Measurements from ENCODE around the gene COL11A2.

The COL11A2 gene

DNA sequence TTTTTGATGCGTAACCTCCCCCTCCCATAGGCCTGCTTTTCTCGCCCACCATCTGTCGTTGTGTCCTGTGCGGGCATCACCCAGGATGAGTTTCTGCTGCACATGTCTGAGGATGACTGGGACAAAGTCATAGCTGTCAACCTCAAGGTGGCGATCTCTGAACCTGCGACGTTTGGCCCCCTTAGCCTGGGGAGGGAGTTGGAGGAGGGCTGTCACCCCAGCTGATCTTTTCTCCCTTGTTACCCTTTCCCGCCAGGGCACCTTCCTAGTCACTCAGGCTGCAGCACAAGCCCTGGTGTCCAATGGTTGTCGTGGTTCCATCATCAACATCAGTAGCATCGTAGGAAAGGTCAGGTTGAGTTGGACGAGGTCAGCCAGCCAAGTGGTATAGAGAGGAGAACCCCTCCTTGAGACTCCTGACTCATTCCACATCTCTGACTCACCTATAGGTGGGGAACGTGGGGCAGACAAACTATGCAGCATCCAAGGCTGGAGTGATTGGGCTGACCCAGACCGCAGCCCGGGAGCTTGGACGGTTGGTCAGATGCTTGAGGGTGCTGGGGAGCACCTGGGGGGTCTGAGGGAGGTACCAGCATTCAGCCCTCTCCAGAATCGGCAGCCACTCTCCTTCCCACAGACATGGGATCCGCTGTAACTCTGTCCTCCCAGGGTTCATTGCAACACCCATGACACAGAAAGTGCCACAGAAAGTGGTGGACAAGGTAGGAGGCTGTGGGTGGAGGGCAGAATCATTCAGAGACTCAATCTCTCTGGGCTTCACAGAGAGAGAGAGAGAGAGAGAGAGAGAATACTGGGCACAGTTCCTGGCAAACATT lies 13.1 kb upstream of the COL11A2 start:
- H3K9me3 ChIP-seq (ENCODE audit: control insufficient read depth, insufficient read depth, low read length), result no peaks in the 10 kb centered on the region
- H3K4me3 ChIP-seq (ENCODE audit: low read depth, low read length), result peak overlapping the region; percentile 79
- peak overlapping the region; percentile 73 for H3K9ac ChIP-seq (ENCODE audit: low read depth, low read length)
- peaks cover 45% of the 10 kb centered on the region for H3K27me3 ChIP-seq (ENCODE audit: control insufficient read depth, insufficient read depth, low read length)
- peaks cover 29% of the 10 kb centered on the region for H3K36me3 ChIP-seq (ENCODE audit: control insufficient read depth, insufficient read depth, low read length)
- H3K4me1 ChIP-seq (ENCODE audit: control insufficient read depth, insufficient read depth, low read length), result peaks cover 19% of the 10 kb centered on the region

DNA sequence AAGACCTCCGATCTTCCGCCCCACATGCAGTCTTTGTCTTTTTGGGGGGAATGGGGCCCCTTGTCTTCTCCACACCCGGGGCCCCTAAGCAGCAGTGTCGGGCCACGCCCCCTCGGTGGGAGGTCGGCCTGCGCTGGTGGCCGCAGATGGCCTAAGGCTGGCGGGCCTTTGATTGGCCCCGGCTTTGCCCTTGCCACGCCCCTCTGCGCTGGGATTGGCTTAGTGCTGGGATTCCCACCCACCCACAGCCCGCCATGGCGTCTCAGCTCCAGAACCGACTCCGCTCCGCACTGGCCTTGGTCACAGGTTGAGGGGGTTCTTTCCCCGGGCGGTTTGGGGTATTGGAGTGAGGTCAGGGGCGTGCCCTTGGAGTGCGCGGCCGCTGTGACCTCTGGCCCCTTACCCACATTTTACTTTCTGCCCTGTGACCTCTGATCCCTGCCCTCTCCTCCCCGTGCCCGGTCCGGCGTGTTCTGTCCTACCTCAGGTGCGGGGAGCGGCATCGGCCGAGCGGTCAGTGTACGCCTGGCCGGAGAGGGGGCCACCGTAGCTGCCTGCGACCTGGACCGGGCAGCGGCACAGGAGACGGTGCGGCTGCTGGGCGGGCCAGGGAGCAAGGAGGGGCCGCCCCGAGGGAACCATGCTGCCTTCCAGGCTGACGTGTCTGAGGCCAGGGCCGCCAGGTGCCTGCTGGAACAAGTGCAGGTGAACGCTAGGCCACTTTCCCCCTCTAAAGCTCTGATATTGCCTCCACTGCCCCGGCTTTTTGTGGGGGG lies 12.3 kb upstream of the COL11A2 start, which contains the start of gene HSD17B8:
HSD17B8 (plus strand) TSS at position 241 of the 776 bp plus-strand sequence; CDS start at position 255, 14 bp downstream.
- peak within 1 kb of the TSS; percentile 79 for H3K4me3 ChIP-seq (ENCODE audit: low read depth, low read length)
- peaks cover 25% of the 10 kb centered on the region for H3K36me3 ChIP-seq (ENCODE audit: control insufficient read depth, insufficient read depth, low read length)
- no peaks in the 10 kb centered on the region for H3K9me3 ChIP-seq (ENCODE audit: control insufficient read depth, insufficient read depth, low read length)
- peaks cover 19% of the 10 kb centered on the region for H3K4me1 ChIP-seq (ENCODE audit: control insufficient read depth, insufficient read depth, low read length)
- H3K9ac ChIP-seq (ENCODE audit: low read depth, low read length), result peak within 1 kb of the TSS; percentile 73
- H3K27me3 ChIP-seq (ENCODE audit: control insufficient read depth, insufficient read depth, low read length), result peaks cover 37% of the 10 kb centered on the region

DNA sequence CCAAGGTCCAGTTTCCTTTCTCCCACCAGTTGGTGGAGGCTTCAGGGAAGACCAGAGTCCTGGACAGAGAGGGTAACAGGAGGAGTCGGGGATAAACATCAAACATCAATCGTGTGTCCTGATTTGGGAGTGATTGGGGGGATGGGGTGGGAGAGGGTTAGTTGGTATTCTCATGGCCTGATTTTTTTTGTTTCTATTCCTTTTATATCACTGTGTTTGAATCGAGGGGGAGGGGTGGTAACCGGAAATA lies 11.8 kb upstream of the COL11A2 start:
- Histone ChIP-seq H3K36me3 (ENCODE audit: control insufficient read depth, insufficient read depth, low read length) (peaks cover 25% of the 10 kb centered on the region), H3K9me3 (ENCODE audit: control insufficient read depth, insufficient read depth, low read length) (no peaks in the 10 kb centered on the region), H3K9ac (ENCODE audit: low read depth, low read length) (no peak overlapping the region), H3K27me3 (ENCODE audit: control insufficient read depth, insufficient read depth, low read length) (peaks cover 31% of the 10 kb centered on the region), H3K4me3 (ENCODE audit: low read depth, low read length) (peak overlapping the region; percentile 23), H3K4me1 (ENCODE audit: control insufficient read depth, insufficient read depth, low read length) (peaks cover 19% of the 10 kb centered on the region)

DNA sequence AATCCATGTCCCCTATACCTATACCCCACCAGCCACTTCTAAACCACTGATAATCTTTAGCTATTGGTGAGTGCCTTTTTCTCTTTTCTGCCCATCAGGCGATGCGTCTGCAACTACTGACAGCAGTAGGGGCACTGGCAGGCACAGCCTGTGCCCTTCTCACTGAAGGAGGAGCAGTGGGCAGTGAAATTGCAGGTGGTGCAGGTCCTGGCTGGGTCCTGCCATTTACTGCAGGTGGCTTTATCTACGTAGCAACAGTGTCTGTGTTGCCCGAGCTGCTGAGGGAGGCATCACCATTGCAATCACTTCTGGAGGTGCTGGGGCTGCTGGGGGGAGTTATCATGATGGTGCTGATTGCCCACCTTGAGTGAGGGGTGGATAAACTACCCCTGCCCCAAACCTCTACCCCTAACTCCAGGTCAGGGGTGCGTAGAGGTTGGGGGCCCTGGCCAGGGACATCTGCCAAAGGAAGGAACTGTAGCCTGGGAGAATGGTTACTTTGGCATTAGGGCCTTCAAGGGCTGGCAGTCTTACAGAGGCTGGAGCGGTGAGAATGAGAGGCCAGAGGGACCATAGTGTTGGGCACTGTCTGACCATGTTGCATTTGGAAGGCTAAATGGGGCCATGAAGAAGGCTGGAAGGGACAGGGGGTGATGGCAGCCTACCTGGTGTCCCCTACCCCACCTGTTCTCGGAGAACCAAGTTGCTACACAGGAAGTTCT lies 11.3 kb upstream of the COL11A2 start:
- Histone ChIP-seq H3K4me3 (ENCODE audit: low read depth, low read length) (peak overlapping the region; percentile 23), H3K36me3 (ENCODE audit: control insufficient read depth, insufficient read depth, low read length) (peaks cover 25% of the 10 kb centered on the region), H3K4me1 (ENCODE audit: control insufficient read depth, insufficient read depth, low read length) (peaks cover 16% of the 10 kb centered on the region), H3K9ac (ENCODE audit: low read depth, low read length) (no peak overlapping the region), H3K27me3 (ENCODE audit: control insufficient read depth, insufficient read depth, low read length) (peaks cover 28% of the 10 kb centered on the region), H3K9me3 (ENCODE audit: control insufficient read depth, insufficient read depth, low read length) (no peaks in the 10 kb centered on the region)

DNA sequence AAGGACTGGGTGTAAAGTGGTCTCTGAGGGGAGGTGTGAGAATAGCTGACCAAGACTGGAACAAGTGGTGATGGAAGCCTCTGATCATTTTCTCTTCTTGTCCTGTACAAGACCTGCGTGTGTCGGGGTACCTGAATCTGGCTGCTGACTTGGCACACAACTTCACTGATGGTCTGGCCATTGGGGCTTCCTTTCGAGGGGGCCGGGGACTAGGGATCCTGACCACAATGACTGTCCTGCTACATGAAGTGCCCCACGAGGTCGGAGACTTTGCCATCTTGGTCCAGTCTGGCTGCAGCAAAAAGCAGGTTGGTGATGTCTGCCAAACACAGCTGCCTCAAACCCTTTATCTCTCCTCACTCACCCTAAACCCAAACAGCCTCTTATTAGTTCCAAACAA lies 10.5 kb upstream of the COL11A2 start:
- Histone ChIP-seq H3K4me3 (ENCODE audit: low read depth, low read length) (no peak overlapping the region), H3K27me3 (ENCODE audit: control insufficient read depth, insufficient read depth, low read length) (peaks cover 26% of the 10 kb centered on the region), H3K9ac (ENCODE audit: low read depth, low read length) (no peak overlapping the region), H3K4me1 (ENCODE audit: control insufficient read depth, insufficient read depth, low read length) (peaks cover 19% of the 10 kb centered on the region), H3K36me3 (ENCODE audit: control insufficient read depth, insufficient read depth, low read length) (peaks cover 25% of the 10 kb centered on the region), H3K9me3 (ENCODE audit: control insufficient read depth, insufficient read depth, low read length) (no peaks in the 10 kb centered on the region)

DNA sequence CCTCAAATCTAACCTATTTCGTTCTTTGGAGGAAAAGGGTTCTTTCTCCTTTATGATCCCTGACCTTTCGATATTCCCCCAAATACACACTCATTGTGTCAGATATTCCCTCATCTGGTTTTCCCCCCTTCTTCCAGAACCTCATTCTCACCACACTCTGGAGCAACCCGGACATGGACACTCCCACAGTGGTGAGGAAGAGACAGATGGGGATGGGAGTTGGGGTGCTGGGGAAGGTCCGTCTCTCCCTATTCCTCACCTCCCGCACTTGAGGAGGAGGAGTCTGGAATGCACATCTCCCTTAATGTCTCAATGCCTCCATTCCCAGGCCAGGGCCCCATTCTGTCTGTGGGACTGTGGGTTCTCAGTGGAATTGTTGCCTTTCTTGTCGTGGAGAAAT lies 9.7 kb upstream of the COL11A2 start:
- peaks cover 24% of the 10 kb centered on the region for H3K4me1 ChIP-seq (ENCODE audit: control insufficient read depth, insufficient read depth, low read length)
- peaks cover 20% of the 10 kb centered on the region for H3K27me3 ChIP-seq (ENCODE audit: control insufficient read depth, insufficient read depth, low read length)
- no peak overlapping the region for H3K9ac ChIP-seq (ENCODE audit: low read depth, low read length)
- H3K9me3 ChIP-seq (ENCODE audit: control insufficient read depth, insufficient read depth, low read length), result no peaks in the 10 kb centered on the region
- peaks cover 25% of the 10 kb centered on the region for H3K36me3 ChIP-seq (ENCODE audit: control insufficient read depth, insufficient read depth, low read length)
- H3K4me3 ChIP-seq (ENCODE audit: low read depth, low read length), result peak overlapping the region; percentile 99

DNA sequence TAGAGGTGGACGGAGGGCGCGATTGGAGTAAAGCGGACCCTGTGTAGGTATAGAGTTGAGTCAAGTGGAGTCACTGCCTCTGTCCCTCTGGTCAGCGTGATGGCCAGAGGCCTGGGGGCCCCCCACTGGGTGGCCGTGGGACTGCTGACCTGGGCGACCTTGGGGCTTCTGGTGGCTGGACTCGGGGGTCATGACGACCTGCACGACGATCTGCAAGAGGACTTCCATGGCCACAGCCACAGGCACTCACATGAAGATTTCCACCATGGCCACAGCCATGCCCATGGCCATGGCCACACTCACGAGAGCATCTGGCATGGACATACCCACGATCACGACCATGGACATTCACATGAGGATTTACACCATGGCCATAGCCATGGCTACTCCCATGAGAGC lies 8.9 kb upstream of the COL11A2 start:
- no peaks in the 10 kb centered on the region for H3K9me3 ChIP-seq (ENCODE audit: control insufficient read depth, insufficient read depth, low read length)
- H3K36me3 ChIP-seq (ENCODE audit: control insufficient read depth, insufficient read depth, low read length), result peaks cover 26% of the 10 kb centered on the region
- peak overlapping the region; percentile 99 for H3K4me3 ChIP-seq (ENCODE audit: low read depth, low read length)
- H3K9ac ChIP-seq (ENCODE audit: low read depth, low read length), result peak overlapping the region; percentile 99
- peaks cover 24% of the 10 kb centered on the region for H3K4me1 ChIP-seq (ENCODE audit: control insufficient read depth, insufficient read depth, low read length)
- peaks cover 12% of the 10 kb centered on the region for H3K27me3 ChIP-seq (ENCODE audit: control insufficient read depth, insufficient read depth, low read length)

DNA sequence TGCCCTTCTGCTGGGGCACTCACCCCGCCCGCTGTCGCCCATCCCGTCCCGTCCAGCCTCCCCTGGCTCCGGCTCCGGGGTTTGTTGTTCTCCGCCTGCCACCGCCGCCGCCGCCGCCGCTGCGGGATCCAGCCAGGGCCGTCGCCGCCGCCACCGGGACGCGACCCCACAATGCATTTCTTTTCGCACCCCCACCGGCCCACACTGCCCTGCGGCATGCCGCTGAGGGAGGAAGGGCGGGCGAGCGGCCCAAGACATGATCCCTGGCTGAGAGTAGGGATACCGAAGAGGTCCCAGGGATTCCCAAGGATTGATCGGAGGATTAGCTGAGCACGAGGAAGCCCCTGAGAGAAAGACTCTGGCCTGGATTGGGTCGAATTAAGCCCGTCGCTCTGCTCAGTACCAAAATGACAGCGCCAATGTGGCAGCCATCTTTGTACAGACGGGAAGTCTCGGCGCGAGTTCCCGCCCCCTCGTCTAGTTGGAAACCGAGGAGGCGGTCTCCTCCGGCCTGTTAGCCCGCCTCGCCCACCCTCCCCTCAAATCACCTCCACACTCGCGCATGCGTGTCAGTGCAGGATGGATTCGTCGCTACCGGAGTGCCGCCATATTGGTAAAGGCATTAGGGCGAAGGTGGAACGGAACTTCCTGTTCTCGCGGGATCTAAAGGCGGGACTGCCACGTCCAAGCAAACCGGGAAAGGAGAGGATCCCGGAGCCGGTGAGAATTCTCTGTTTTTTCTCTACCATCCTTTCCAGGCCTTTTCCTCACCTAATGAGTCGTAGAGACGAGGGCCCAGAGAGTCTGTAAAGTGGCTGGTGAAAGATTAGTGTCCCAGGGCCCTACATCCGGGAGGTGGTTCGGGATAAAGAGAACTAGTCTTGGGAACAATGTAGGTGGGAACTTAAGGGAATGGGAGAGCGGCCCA lies 8.2 kb upstream of the COL11A2 start, which contains the start of the genes RXRB and SLC39A7:
RXRB (minus strand) TSS at position 447 of the 928 bp plus-strand sequence; CDS start at position 258, 189 bp downstream.
SLC39A7 (plus strand) TSS at position 649 of the 928 bp plus-strand sequence. CDS start 379 bp downstream, outside the sequence.
- H3K9me3 ChIP-seq (ENCODE audit: control insufficient read depth, insufficient read depth, low read length), result no peaks in the 10 kb centered on the region
- H3K4me3 ChIP-seq (ENCODE audit: low read depth, low read length), result peak within 1 kb of the TSS; percentile 99
- peaks cover 6% of the 10 kb centered on the region for H3K27me3 ChIP-seq (ENCODE audit: control insufficient read depth, insufficient read depth, low read length)
- H3K9ac ChIP-seq (ENCODE audit: low read depth, low read length), result peak within 1 kb of the TSS; percentile 99
- H3K36me3 ChIP-seq (ENCODE audit: control insufficient read depth, insufficient read depth, low read length), result peaks cover 32% of the 10 kb centered on the region
- H3K4me1 ChIP-seq (ENCODE audit: control insufficient read depth, insufficient read depth, low read length), result peaks cover 24% of the 10 kb centered on the region

DNA sequence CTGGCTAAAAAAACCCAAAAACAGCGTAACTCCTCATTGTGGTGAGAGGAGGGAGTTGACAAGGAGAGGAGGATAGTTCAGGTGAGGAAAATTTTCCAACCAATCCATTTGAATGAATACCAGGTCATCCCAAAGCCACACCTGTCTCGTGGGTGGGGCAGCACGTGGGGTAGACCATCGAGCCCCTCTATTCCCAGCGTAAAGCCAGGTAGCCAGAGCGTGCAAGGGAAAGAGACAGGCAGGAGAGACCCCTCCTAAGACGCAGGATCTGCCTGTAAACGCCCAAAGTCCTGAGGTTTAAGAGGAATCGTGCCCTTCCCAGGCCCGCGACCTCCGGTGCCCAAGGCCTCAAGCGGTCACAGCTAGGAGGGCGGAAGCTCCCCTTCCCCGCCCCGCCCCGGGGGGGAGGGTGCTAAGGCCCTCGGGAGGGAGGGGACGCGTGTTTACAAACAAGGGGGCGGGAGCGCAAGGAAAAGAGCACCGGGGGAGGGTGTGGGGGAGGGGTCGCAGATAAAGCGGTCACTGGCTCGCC lies 7.5 kb upstream of the COL11A2 start:
- no peaks in the 10 kb centered on the region for H3K27me3 ChIP-seq (ENCODE audit: control insufficient read depth, insufficient read depth, low read length)
- H3K4me3 ChIP-seq (ENCODE audit: low read depth, low read length), result peak overlapping the region; percentile 99
- H3K4me1 ChIP-seq (ENCODE audit: control insufficient read depth, insufficient read depth, low read length), result peaks cover 24% of the 10 kb centered on the region
- no peaks in the 10 kb centered on the region for H3K9me3 ChIP-seq (ENCODE audit: control insufficient read depth, insufficient read depth, low read length)
- H3K36me3 ChIP-seq (ENCODE audit: control insufficient read depth, insufficient read depth, low read length), result peaks cover 40% of the 10 kb centered on the region
- H3K9ac ChIP-seq (ENCODE audit: low read depth, low read length), result peak overlapping the region; percentile 49

DNA sequence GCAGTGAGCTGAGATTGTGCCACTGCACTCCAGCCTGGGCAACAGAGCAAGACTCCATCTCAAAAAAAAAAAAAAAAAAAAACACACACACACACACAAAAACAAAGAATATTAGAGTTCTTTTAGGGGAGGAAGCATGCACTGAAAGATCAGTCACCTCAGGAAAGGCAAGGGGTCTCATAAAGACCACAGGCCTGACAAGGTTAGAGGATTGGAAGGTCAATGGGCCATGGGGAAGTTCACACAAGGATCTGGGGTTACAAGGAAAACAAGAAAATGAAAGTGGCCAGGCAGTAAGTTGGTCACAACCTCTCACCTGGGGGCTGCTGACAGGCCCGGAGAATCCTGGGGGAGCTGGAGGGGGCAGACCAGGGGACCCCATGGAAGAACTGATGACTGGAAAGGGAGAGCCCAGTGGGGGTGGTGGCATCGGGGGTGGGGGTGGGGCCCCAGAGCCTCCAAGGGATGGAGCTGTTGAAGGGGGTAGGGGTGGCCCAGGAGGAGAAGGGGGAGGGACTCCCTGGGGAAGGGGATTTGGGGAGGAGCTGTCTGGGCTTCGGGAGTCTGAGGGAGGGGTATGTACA lies 6.7 kb upstream of the COL11A2 start:
- H3K36me3 ChIP-seq (ENCODE audit: control insufficient read depth, insufficient read depth, low read length), result peaks cover 45% of the 10 kb centered on the region
- peak overlapping the region; percentile 99 for H3K4me3 ChIP-seq (ENCODE audit: low read depth, low read length)
- no peaks in the 10 kb centered on the region for H3K9me3 ChIP-seq (ENCODE audit: control insufficient read depth, insufficient read depth, low read length)
- H3K27me3 ChIP-seq (ENCODE audit: control insufficient read depth, insufficient read depth, low read length), result no peaks in the 10 kb centered on the region
- no peak overlapping the region for H3K9ac ChIP-seq (ENCODE audit: low read depth, low read length)
- peaks cover 21% of the 10 kb centered on the region for H3K4me1 ChIP-seq (ENCODE audit: control insufficient read depth, insufficient read depth, low read length)
